Muscle of leg (tissue), 11 donors: ENCODE measurements around the gene DNAJB13. TPM values are rescaled to one million over a fixed set of nuclear protein-coding genes. Genes with fewer than 3 reads are reported as not detected.

Experiments used
- DNase-seq: peaks from one replicate; pipeline ENCODE4 v3.0.0; 2013
- H3K27ac ChIP-seq: one replicate; pipeline ENCODE4 v1.5.1; 2013; ENCODE audit warnings: mild to moderate bottlenecking, low read length, control low read depth
- H3K27me3 ChIP-seq: one replicate; pipeline ENCODE4 v1.6.1; 2013; ENCODE audit warnings: low read length; ENCODE audit not compliant: control insufficient read depth, insufficient read depth
- H3K36me3 ChIP-seq: one replicate; pipeline ENCODE4 v1.6.1; 2013; ENCODE audit warnings: low read length; ENCODE audit not compliant: control insufficient read depth, insufficient read depth
- H3K4me1 ChIP-seq: one replicate; pipeline ENCODE4 v1.6.1; 2013; ENCODE audit warnings: low read length; ENCODE audit not compliant: control insufficient read depth, insufficient read depth
- H3K4me3 ChIP-seq: one replicate; pipeline ENCODE4 v1.5.1; 2013; ENCODE audit warnings: low read length, control low read depth
- H3K9me3 ChIP-seq: replicated peaks from 2 replicates; pipeline ENCODE4 v1.6.1; 2013; ENCODE audit warnings: low read depth, low read length; ENCODE audit not compliant: control insufficient read depth
- WGBS: methylation state at CpG from one replicate; pipeline ENCODE4 v1.1.5; 2013; ENCODE audit warnings: missing lambda C conversion rate; ENCODE audit not compliant: insufficient coverage; 5-methylcytosine and 5-hydroxymethylcytosine counted together
- polyA plus RNA-seq, 8 donors: library from polyadenylated mRNA; unstranded; fragments of 120-200 nt; gene quantifications; one replicate each; pipeline versions ENCODE4 v1.2.1 to v1.2.3, GENCODE V29; 2013; ENCODE audit warnings: inconsistent platforms in 1 of 8, low replicate concordance in 1 of 8; ENCODE audit not compliant: insufficient read length in 8 of 8, insufficient read depth in 1 of 8
- total RNA-seq: library from RNA; stranded (reverse); fragments of 120-200 nt; gene quantifications from one replicate; pipeline ENCODE4 v1.2.4, GENCODE V29; 2013

Gene DNAJB13
- total and polyA plus RNA-seq, 9 donors, result 0.18 to 0.80 (median 0.38) TPM

- Histone ChIP-seq H3K9me3 (no peaks in the 10 kb centered on the region), H3K36me3 (no peaks in the 10 kb centered on the region), H3K4me3 (no peak overlapping the region), H3K27ac (no peak overlapping the region), H3K27me3 (peaks cover 3% of the 10 kb centered on the region), H3K4me1 (peaks cover 6% of the 10 kb centered on the region)
- 93% methylated on average over 5 of the region's 8 CpGs for WGBS
- DNase-seq, result no peak
Measured at GRCh38 chr11:73963861-73964260, 13.0 kb downstream of the DNAJB13 start.

- no peaks in the 10 kb centered on the region for H3K27me3 ChIP-seq
- H3K4me1 ChIP-seq, result peaks cover 6% of the 10 kb centered on the region
- no peak overlapping the region for H3K27ac ChIP-seq
- H3K9me3 ChIP-seq, result no peaks in the 10 kb centered on the region
- no peaks in the 10 kb centered on the region for H3K36me3 ChIP-seq
- 60% methylated on average over 1 of the region's 10 CpGs for WGBS
- no peak for DNase-seq
- H3K4me3 ChIP-seq, result no peak overlapping the region
Measured at GRCh38 chr11:73965076-73965763, 14.4 kb downstream of the DNAJB13 start.

- WGBS, result no CpG with 5 or more reads among the region's 2 CpGs
- H3K9me3 ChIP-seq, result no peaks in the 10 kb centered on the region
Measured at GRCh38 chr11:73965764-73966121, 14.9 kb downstream of the DNAJB13 start.

GRCh38 chr11:73968356-73968966, 17.6 kb downstream of the DNAJB13 start:
- Histone ChIP-seq H3K27ac (no peak overlapping the region), H3K4me3 (no peak overlapping the region), H3K9me3 (no peaks in the 10 kb centered on the region), H3K27me3 (no peaks in the 10 kb centered on the region), H3K4me1 (peaks cover 12% of the 10 kb centered on the region), H3K36me3 (no peaks in the 10 kb centered on the region)
- no peak for DNase-seq
- 73% methylated on average over 10 of the region's 15 CpGs for WGBS

More at GRCh38 chr11:73965764-73966121, 14.9 kb downstream of the DNAJB13 start:
- H3K27me3 ChIP-seq, result no peaks in the 10 kb centered on the region
- H3K36me3 ChIP-seq, result no peaks in the 10 kb centered on the region
- no peak overlapping the region for H3K4me3 ChIP-seq
- peaks cover 6% of the 10 kb centered on the region for H3K4me1 ChIP-seq
- no peak for DNase-seq
- H3K27ac ChIP-seq, result no peak overlapping the region

GRCh38 chr11:73969091-73969490, 18.3 kb downstream of the DNAJB13 start:
- Histone ChIP-seq H3K36me3 (peaks cover 3% of the 10 kb centered on the region), H3K4me3 (no peak overlapping the region), H3K4me1 (peaks cover 16% of the 10 kb centered on the region), H3K27me3 (no peaks in the 10 kb centered on the region), H3K27ac (no peak overlapping the region), H3K9me3 (no peaks in the 10 kb centered on the region)
- DNase-seq, result no peak
- 78% methylated on average over 1 of the region's 2 CpGs for WGBS

GRCh38 chr11:73969991-73970800, 19.4 kb downstream of the DNAJB13 start:
- Histone ChIP-seq H3K4me3 (no peak overlapping the region), H3K4me1 (peaks cover 15% of the 10 kb centered on the region), H3K9me3 (no peaks in the 10 kb centered on the region), H3K27me3 (no peaks in the 10 kb centered on the region), H3K27ac (no peak overlapping the region), H3K36me3 (peaks cover 14% of the 10 kb centered on the region)
- no peak for DNase-seq
- 93% methylated on average over 3 of the region's 13 CpGs for WGBS

- 100% methylated on average over 3 of the region's 6 CpGs for WGBS
- peaks cover 24% of the 10 kb centered on the region for H3K36me3 ChIP-seq
- H3K27me3 ChIP-seq, result no peaks in the 10 kb centered on the region
- no peaks in the 10 kb centered on the region for H3K9me3 ChIP-seq
- DNase-seq, result no peak
- peaks cover 19% of the 10 kb centered on the region for H3K4me1 ChIP-seq
- no peak overlapping the region for H3K4me3 ChIP-seq
- H3K27ac ChIP-seq, result no peak overlapping the region
Measured at GRCh38 chr11:73971175-73971719, 20.4 kb downstream of the DNAJB13 start.

- Histone ChIP-seq H3K27me3 (no peaks in the 10 kb centered on the region), H3K4me3 (no peak overlapping the region), H3K4me1 (peaks cover 19% of the 10 kb centered on the region), H3K36me3 (peaks cover 33% of the 10 kb centered on the region), H3K9me3 (no peaks in the 10 kb centered on the region), H3K27ac (no peak overlapping the region)
- no peak for DNase-seq
- WGBS, result no CpG with 5 or more reads among the region's 1 CpG
Measured at GRCh38 chr11:73972187-73972586, 21.4 kb downstream of the DNAJB13 start.

- no peaks in the 10 kb centered on the region for H3K9me3 ChIP-seq
- H3K36me3 ChIP-seq, result peaks cover 40% of the 10 kb centered on the region
- no peak overlapping the region for H3K4me3 ChIP-seq
- H3K27me3 ChIP-seq, result no peaks in the 10 kb centered on the region
- peaks cover 25% of the 10 kb centered on the region for H3K4me1 ChIP-seq
- H3K27ac ChIP-seq, result no peak overlapping the region
- no peak for DNase-seq
- WGBS, result 72% methylated on average over 5 of the region's 11 CpGs
Measured at GRCh38 chr11:73972620-73973449, 22.0 kb downstream of the DNAJB13 start.
